PC-3 (cell line): ENCODE data around the gene QSER1.

Source experiments
- EZH2 ChIP-seq: fragments of 300-600 bp; sonication (generic); IDR thresholded peaks from one replicate; pipeline ENCODE4 v1.6.1; 2017; ENCODE audit warnings: antibody characterized with exemption, mild to moderate bottlenecking, low read length; ENCODE audit not compliant: unreplicated experiment
- EZH2phosphoT487 ChIP-seq: fragments of 300-600 bp; sonication (generic); IDR thresholded peaks from 2 replicates; pipeline ENCODE4 v1.6.1; 2018; ENCODE audit warnings: mild to moderate bottlenecking, antibody characterized with exemption, low read length, borderline replicate concordance
- TF ChIP-seq, protein P1 (sequence below): fragments of 300-600 bp; sonication (generic); conservative IDR thresholded peaks from 2 replicates; pipeline ENCODE4 v1.5.1; 2017; ENCODE audit warnings: antibody characterized with exemption, low read depth, mild to moderate bottlenecking, low read length

DNA sequence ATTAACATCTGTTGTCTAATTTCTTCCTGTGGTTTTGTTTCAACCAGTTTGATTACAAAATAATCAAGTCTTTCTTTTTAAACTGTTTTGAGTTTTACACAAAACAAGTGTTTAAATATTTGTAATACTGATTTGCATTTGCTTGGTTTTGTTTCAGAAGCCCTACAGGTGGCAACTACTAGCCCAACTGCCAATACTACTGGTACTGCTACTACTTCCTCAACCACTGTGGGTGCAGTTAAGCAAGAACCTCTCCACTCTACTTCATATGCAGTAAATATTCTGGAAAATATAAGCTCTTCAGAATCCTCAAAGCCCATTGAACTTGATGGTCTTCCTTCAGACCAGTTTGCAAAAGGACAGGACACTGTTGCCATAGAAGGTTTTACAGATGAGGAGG, 61.1 kb downstream of the QSER1 start:
- TF ChIP-seq, protein P1, sequence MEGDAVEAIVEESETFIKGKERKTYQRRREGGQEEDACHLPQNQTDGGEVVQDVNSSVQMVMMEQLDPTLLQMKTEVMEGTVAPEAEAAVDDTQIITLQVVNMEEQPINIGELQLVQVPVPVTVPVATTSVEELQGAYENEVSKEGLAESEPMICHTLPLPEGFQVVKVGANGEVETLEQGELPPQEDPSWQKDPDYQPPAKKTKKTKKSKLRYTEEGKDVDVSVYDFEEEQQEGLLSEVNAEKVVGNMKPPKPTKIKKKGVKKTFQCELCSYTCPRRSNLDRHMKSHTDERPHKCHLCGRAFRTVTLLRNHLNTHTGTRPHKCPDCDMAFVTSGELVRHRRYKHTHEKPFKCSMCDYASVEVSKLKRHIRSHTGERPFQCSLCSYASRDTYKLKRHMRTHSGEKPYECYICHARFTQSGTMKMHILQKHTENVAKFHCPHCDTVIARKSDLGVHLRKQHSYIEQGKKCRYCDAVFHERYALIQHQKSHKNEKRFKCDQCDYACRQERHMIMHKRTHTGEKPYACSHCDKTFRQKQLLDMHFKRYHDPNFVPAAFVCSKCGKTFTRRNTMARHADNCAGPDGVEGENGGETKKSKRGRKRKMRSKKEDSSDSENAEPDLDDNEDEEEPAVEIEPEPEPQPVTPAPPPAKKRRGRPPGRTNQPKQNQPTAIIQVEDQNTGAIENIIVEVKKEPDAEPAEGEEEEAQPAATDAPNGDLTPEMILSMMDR: no peak
- no peak for TF ChIP-seq EZH2
- TF ChIP-seq EZH2phosphoT487: no peak
